T-helper 9 cell (primary cell): ENCODE data around the gene IYD.

ENCODE experiments used
- DNase-seq: peaks from one replicate; pipeline ENCODE4 v3.0.0-alpha.2; 2020

Gene IYD

GRCh38 chr6:150395388-150396009 is 26.7 kb downstream of the IYD start:
- DNase-seq: no peak

- no peak for DNase-seq
Measured at GRCh38 chr6:150403458-150404246, 34.8 kb downstream of the IYD start.

- no peak for DNase-seq
Measured at GRCh38 chr6:150406948-150407347, 38.1 kb downstream of the IYD start.

GRCh38 chr6:150408842-150409241 is 40.0 kb downstream of the IYD start:
- DNase-seq: no peak

GRCh38 chr6:150409576-150410066 is 40.8 kb downstream of the IYD start:
- no peak for DNase-seq

GRCh38 chr6:150410399-150410798 is 41.6 kb downstream of the IYD start:
- DNase-seq: no peak

GRCh38 chr6:150410906-150411305 is 42.1 kb downstream of the IYD start:
- DNase-seq: no peak

GRCh38 chr6:150412221-150412620 is 43.4 kb downstream of the IYD start:
- DNase-seq: no peak

- DNase-seq: no peak
Measured at GRCh38 chr6:150413198-150413597, 44.4 kb downstream of the IYD start.

GRCh38 chr6:150413781-150414281 is 45.0 kb downstream of the IYD start:
- DNase-seq: no peak

- no peak for DNase-seq
Measured at GRCh38 chr6:150416128-150416527, 47.3 kb downstream of the IYD start.

GRCh38 chr6:150417250-150417649 is 48.4 kb downstream of the IYD start:
- no peak for DNase-seq

- no peak for DNase-seq
Measured at GRCh38 chr6:150417899-150418826, 49.4 kb downstream of the IYD start.

GRCh38 chr6:150418827-150419594 is 50.2 kb downstream of the IYD start:
- peak; percentile 44 for DNase-seq

GRCh38 chr6:150420428-150420827 is 51.6 kb downstream of the IYD start:
- no peak for DNase-seq

GRCh38 chr6:150420926-150421325 is 52.1 kb downstream of the IYD start:
- DNase-seq: no peak

GRCh38 chr6:150425508-150425907 is 56.7 kb downstream of the IYD start:
- DNase-seq: no peak

- no peak for DNase-seq
Measured at GRCh38 chr6:150426198-150426597, 57.4 kb downstream of the IYD start.

GRCh38 chr6:150427037-150427602 is 58.3 kb downstream of the IYD start:
- no peak for DNase-seq

GRCh38 chr6:150427843-150428242 is 59.0 kb downstream of the IYD start:
- DNase-seq: no peak

- no peak for DNase-seq
Measured at GRCh38 chr6:150430815-150431214, 62.0 kb downstream of the IYD start.

GRCh38 chr6:150435360-150435759 is 66.5 kb downstream of the IYD start:
- DNase-seq: no peak
